NCI-H2107 treated with DMSO at 0.1 percent for 48 hours (cell line): ENCODE measurements around the gene OSBPL6.

Source experiments
- DNase-seq: peaks from one replicate; lab custom pipeline; 2025; ENCODE audit not compliant: unreplicated experiment; lab: John Stamatoyannopoulos, UW

OSBPL6 gene

DNA sequence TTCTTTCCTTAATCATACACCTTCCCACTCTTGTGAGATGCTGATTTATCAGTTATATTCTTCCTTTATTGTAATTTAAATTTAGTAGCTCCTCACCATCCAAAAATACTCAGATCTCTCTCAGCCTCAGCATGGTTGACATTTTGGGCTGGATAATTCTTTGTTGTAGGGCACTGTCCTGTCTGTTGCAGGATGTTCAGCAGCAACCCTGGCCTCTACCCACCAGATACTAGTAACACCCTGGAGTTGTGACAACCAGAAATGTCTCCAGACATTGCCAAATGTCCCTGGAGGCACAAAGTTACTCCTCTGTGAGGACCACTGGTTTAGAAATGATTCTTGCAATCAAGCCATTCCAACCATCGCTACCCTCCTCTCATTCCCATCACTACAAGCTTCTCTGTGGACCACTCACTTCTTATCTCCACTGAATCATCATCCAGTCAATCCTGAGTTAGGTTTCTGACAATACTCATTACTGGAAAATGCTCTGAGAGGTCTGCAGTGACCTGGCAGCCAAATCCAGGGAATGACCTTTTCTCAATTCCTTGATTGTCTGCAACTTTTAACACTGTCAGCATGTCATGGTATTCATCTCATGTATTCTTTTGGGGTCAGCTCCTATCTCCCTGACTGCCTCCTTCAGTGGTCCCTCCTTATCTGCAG is 43.3 kb downstream of the OSBPL6 start:
- no peak for DNase-seq

- DNase-seq, result no peak
Measured at GRCh38 chr2:178238154-178238521, 43.8 kb downstream of the OSBPL6 start.

- no peak for DNase-seq
Measured at GRCh38 chr2:178238750-178239149, 44.4 kb downstream of the OSBPL6 start.

GRCh38 chr2:178241844-178242551 is 47.7 kb downstream of the OSBPL6 start:
- DNase-seq, result peak; percentile 57

DNA sequence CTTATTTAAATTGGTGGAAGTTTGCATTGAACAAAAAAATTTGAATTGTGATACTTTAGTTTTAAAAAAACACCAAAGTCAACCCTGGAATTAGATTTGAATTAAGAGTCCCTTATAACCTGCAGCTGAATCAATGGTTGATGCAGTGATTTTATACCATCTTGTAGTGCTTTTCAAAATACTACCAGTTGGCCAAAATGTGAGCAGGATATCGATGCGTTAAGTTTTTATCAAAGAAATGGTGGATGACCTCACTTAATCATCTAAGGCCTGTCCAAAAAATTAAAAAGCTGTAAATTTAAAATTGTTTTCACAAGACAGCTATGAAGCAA is 48.2 kb downstream of the OSBPL6 start:
- DNase-seq, result no peak

DNA sequence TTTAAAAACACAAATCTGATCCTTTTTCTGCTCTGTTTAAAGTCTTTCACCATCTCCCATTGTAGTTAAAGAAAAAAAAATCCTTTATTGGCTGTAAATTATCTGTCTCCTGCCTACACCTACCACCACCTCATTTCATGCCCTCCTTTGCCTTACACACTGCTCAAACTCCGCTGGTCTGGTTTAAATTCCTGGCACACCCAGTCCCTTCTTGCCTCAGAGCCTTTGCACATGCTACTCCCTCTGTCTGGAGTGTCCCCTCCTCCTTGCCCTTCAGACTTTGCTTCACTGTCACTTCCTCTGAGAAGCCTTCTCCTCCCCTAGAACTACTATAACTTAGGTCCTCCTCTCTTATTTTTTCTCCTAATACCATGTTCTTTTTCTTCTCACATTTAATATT is 49.6 kb downstream of the OSBPL6 start:
- no peak for DNase-seq

GRCh38 chr2:178244777-178245176 is 50.5 kb downstream of the OSBPL6 start:
- DNase-seq, result no peak

DNA sequence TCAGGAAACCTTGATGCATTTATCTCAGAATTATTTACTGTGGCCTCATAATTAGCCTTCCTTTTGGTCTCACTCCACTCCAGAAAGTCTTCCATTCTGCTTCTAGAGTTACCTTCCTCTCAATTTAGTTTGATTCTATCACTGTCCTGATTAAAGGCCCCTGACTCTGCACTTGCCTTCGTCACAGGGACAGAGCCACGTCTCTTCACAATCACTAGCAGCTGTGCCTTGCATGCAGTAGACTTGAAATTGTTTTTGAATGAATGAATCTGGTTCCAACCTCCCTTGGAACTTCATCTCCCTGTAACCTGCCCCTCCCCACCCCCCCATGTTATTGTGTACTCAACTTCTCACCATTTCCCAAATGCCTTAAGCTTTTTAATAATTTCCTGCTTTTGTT is 52.4 kb downstream of the OSBPL6 start:
- DNase-seq, result no peak

GRCh38 chr2:178247250-178247649 is 52.9 kb downstream of the OSBPL6 start:
- DNase-seq, result no peak

- no peak for DNase-seq
Measured at GRCh38 chr2:178250429-178250828, 56.1 kb downstream of the OSBPL6 start.

GRCh38 chr2:178251151-178251955 is 57.0 kb downstream of the OSBPL6 start:
- peak; percentile 19 for DNase-seq

DNA sequence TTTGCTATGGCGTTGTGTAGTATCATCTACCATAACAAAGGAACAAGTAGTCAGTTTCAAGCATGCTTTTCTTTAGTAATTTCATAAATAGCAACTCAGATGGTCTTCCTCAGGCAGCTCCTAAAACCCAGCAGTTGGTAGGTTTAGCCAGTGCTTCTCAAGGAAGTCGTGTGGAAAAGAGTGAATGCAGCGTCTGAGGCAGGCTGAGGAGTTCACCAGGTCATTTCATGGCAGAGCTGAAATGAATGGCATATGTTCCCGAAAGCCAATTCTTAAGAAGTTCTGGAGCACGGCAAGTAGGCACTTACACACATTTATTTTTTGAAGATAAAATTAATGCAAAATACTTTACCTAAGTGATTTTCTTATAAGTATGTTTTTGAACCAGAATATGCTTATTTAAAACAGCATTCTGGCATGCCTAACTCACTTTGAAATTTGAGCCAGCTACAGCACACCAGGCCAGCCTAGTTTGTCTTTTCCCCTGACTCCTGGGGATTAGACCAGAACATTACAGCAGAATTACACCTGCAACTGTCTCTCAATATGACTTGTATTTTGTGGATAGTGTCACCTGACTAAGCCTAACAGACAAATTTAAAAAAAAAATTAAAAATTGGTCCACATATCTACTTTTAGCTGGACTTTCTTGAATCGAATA is 62.2 kb downstream of the OSBPL6 start:
- DNase-seq, result peak; percentile 23

GRCh38 chr2:178257127-178257526 is 62.8 kb downstream of the OSBPL6 start:
- no peak for DNase-seq

GRCh38 chr2:178258916-178259315 is 64.6 kb downstream of the OSBPL6 start:
- no peak for DNase-seq

- no peak for DNase-seq
Measured at GRCh38 chr2:178263159-178263860, 69.0 kb downstream of the OSBPL6 start.

DNA sequence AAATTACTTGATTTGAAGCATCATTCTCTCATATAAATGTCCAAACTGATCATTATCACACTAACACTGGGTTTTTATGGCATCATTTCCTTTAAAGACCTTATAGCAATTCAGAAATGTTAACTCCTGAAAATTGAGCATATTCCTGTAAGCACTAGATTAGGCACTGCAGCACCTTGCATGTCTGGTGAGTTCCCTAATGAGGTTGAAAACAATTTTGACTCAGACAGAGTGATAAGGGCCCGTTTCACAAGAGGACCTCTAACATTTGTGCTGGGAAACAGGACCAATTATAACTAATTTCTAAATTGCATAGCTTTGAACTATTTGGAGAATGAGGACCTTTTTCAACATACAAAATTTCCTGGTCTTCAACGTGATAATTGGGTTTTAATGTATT is 69.9 kb downstream of the OSBPL6 start:
- DNase-seq, result no peak

DNA sequence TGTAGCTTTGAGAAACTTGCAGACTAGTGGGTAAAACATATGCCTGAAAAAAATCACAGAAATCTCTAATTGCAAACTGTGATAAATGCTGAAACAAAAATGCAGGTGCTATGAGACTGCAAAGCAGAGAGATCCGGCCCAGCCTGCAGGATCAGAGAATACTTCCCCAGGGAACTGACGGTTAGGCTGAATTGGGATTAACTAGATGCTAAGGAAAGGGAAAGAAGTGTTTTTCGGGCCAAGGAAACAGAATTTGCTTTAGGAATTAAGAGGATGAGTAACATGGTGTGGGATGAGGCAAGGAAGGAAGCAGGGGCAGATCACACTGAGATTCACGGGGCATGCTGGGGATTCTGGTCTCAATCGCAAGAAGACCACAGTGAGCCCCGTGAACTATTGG is 71.5 kb downstream of the OSBPL6 start:
- no peak for DNase-seq

DNA sequence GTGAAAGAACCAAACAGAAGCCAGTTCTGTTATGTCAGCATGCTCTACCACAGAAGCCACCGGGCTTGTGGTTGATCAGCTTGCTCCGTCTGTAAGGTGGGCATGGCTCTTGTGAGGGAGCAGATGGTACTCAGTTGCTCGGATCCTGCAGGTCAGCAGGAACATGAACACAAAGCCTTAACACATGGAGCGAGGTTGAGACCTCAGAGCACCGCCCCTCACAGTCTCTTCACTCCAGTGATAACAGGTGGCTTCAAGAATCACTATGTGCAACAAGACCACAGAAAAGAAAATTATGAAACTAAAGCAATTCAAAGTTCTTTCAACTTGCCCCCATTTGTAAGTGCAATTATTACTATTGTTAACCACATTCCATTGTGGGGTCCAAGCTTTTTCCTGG is 72.1 kb downstream of the OSBPL6 start:
- no peak for DNase-seq

- DNase-seq, result no peak
Measured at GRCh38 chr2:178267660-178268059, 73.3 kb downstream of the OSBPL6 start.

GRCh38 chr2:178268435-178268834 is 74.1 kb downstream of the OSBPL6 start:
- no peak for DNase-seq
